Astrocyte (in vitro differentiated cells and primary cell): ENCODE measurements around the gene PMAIP1. TPM values are rescaled to one million over a fixed set of nuclear protein-coding genes. Genes with fewer than 3 reads are reported as not detected.

ENCODE experiments used
- DNase-seq: peaks from one replicate; pipeline ENCODE4 v3.0.0-alpha.2; 2010; ENCODE audit warnings: low read depth
- FAIRE-seq: peaks from 2 replicates; lab custom pipeline; 2011; peaks lifted over from hg19 to GRCh38; lab: Jason Lieb, UNC
- H2AFZ ChIP-seq: 2 replicates; pipeline ENCODE4 v1.6.0; 2012; ENCODE audit warnings: low read depth, low read length, inconsistent platforms
- H3K27ac ChIP-seq: 2 replicates; pipeline ENCODE4 v1.5.1; 2011; ENCODE audit warnings: low read depth, low read length, inconsistent platforms
- H3K27me3 ChIP-seq: 2 replicates; pipeline ENCODE4 v1.6.0; 2011; ENCODE audit warnings: low read length, inconsistent platforms; ENCODE audit not compliant: insufficient read depth
- H3K36me3 ChIP-seq: 2 replicates; pipeline ENCODE4 v1.5.1; 2011; ENCODE audit warnings: low read length, inconsistent platforms; ENCODE audit not compliant: insufficient read depth
- H3K4me1 ChIP-seq: 2 replicates; pipeline ENCODE4 v1.5.1; 2011; ENCODE audit warnings: low read length, inconsistent platforms; ENCODE audit not compliant: insufficient read depth
- H3K4me2 ChIP-seq: 2 replicates; pipeline ENCODE4 v1.6.0; 2012; ENCODE audit warnings: low read length, inconsistent platforms
- H3K4me3 ChIP-seq: 2 replicates; pipeline ENCODE4 v1.5.1; 2011; ENCODE audit warnings: low read depth, mild to moderate bottlenecking, low read length, inconsistent platforms; ENCODE audit not compliant: insufficient read depth
- H3K79me2 ChIP-seq: 2 replicates; pipeline ENCODE4 v1.6.0; 2012; ENCODE audit warnings: mild to moderate bottlenecking, low read length, inconsistent platforms; ENCODE audit not compliant: insufficient read depth
- H3K9ac ChIP-seq: 2 replicates; pipeline ENCODE4 v1.6.0; 2012; ENCODE audit warnings: mild to moderate bottlenecking, low read length, inconsistent platforms
- H3K9me3 ChIP-seq: 2 replicates; pipeline ENCODE4 v1.5.1; 2012; ENCODE audit warnings: low read depth, mild to moderate bottlenecking, low read length, inconsistent platforms; ENCODE audit not compliant: insufficient read depth
- H4K20me1 ChIP-seq: 2 replicates; pipeline ENCODE4 v1.6.0; 2012; ENCODE audit warnings: low read length, inconsistent platforms; ENCODE audit not compliant: insufficient read depth
- H3K27ac Mint-ChIP-seq: one replicate; pipeline ENCODE4 v1.8.0; 2021; ENCODE audit warnings: mild to moderate bottlenecking, mixed read lengths; ENCODE audit not compliant: unreplicated experiment
- H3K27me3 Mint-ChIP-seq: one replicate; pipeline ENCODE4 v1.8.0; 2021; ENCODE audit warnings: low read depth, mixed read lengths; ENCODE audit not compliant: unreplicated experiment
- H3K36me3 Mint-ChIP-seq: one replicate; pipeline ENCODE4 v1.8.0; 2021; ENCODE audit warnings: low read depth, mixed read lengths; ENCODE audit not compliant: unreplicated experiment
- H3K4me1 Mint-ChIP-seq: one replicate; pipeline ENCODE4 v1.8.0; 2021; ENCODE audit warnings: low read depth, mixed read lengths; ENCODE audit not compliant: unreplicated experiment
- H3K4me3 Mint-ChIP-seq: one replicate; pipeline ENCODE4 v1.8.0; 2021; ENCODE audit warnings: mild to moderate bottlenecking, moderate library complexity, mixed read lengths; ENCODE audit not compliant: unreplicated experiment
- H3K9me3 Mint-ChIP-seq: one replicate; pipeline ENCODE4 v1.8.0; 2021; ENCODE audit warnings: mild to moderate bottlenecking, mixed read lengths; ENCODE audit not compliant: unreplicated experiment
- CTCF ChIP-seq: IDR thresholded peaks from 2 replicates; pipeline ENCODE4 v1.5.1; 2011; ENCODE audit warnings: low read depth, mild to moderate bottlenecking, inconsistent platforms, low read length, moderate library complexity; ENCODE audit not compliant: insufficient read depth
- EZH2 ChIP-seq: IDR thresholded peaks from 2 replicates; pipeline ENCODE4 v1.6.1; 2012; ENCODE audit warnings: mild to moderate bottlenecking, low read length, inconsistent platforms; ENCODE audit not compliant: insufficient read depth
- total RNA-seq: library from RNA; stranded (reverse); gene quantifications from 2 replicates; pipeline ENCODE4 v1.2.1, GENCODE V29; 2021

Gene PMAIP1
- total RNA-seq, 1 donor from 2014 or later = 98.1 TPM

- no peaks in the 10 kb centered on the region for H3K36me3 ChIP-seq
- TF ChIP-seq CTCF = no peak
- FAIRE-seq = no peak
Measured at GRCh38 chr18:59927246-59927825, 27.5 kb downstream of the PMAIP1 start.

DNA sequence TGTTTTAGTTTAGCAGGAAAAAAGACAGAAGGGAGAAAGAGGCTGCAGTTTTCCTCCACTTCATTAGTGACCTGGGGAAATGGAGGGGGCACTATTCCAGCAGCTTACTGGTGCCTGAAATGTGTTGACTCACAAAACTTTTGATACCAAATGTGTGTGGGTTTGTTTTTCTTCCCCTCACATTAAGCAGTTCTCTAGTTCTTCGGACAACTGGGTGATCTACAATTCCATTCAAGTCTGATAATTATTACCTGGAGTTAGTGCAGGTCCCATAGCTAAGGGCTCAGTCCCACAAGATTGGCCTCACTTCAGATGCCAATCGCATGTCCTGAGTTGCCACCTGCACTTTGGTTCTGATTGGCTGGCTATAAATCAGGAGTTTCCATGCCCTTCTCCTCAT, 28.4 kb downstream of the PMAIP1 start:
- H3K36me3 ChIP-seq = no peaks in the 10 kb centered on the region
- H3K4me3 Mint-ChIP-seq = no peak overlapping the region
- no peak for TF ChIP-seq CTCF
- TF ChIP-seq EZH2 = no peak
- H3K9ac ChIP-seq = no peak overlapping the region
- H3K36me3 Mint-ChIP-seq = no peaks in the 10 kb centered on the region
- no peak overlapping the region for H3K4me3 ChIP-seq
- no peak overlapping the region for H2AFZ ChIP-seq
- H3K79me2 ChIP-seq = no peaks in the 10 kb centered on the region
- H3K27ac ChIP-seq = no peak overlapping the region
- no peak overlapping the region for H3K4me2 ChIP-seq
- H3K27ac Mint-ChIP-seq = no peak overlapping the region
- H3K9me3 Mint-ChIP-seq = no peaks in the 10 kb centered on the region
- H3K4me1 Mint-ChIP-seq = peaks cover 6% of the 10 kb centered on the region
- H3K27me3 ChIP-seq = no peaks in the 10 kb centered on the region
- FAIRE-seq = no peak
- no peaks in the 10 kb centered on the region for H3K9me3 ChIP-seq
- DNase-seq = no peak
- no peaks in the 10 kb centered on the region for H3K27me3 Mint-ChIP-seq
- no peaks in the 10 kb centered on the region for H4K20me1 ChIP-seq
- H3K4me1 ChIP-seq = no peaks in the 10 kb centered on the region

More at GRCh38 chr18:59927246-59927825, 27.5 kb downstream of the PMAIP1 start:
- Histone ChIP-seq H3K4me2 (no peak overlapping the region), H3K27me3 (no peaks in the 10 kb centered on the region), H4K20me1 (no peaks in the 10 kb centered on the region), H3K4me1 (no peaks in the 10 kb centered on the region), H3K4me3 (no peak overlapping the region), H3K27ac (no peak overlapping the region), H3K9me3 (no peaks in the 10 kb centered on the region), H2AFZ (no peak overlapping the region), H3K79me2 (no peaks in the 10 kb centered on the region), H3K9ac (no peak overlapping the region)
- H3K4me1 Mint-ChIP-seq = peaks cover 9% of the 10 kb centered on the region
- DNase-seq = peak; percentile 77
- H3K27ac Mint-ChIP-seq = no peak overlapping the region
- no peaks in the 10 kb centered on the region for H3K27me3 Mint-ChIP-seq
- no peak overlapping the region for H3K4me3 Mint-ChIP-seq
- no peaks in the 10 kb centered on the region for H3K36me3 Mint-ChIP-seq
- no peaks in the 10 kb centered on the region for H3K9me3 Mint-ChIP-seq

DNA sequence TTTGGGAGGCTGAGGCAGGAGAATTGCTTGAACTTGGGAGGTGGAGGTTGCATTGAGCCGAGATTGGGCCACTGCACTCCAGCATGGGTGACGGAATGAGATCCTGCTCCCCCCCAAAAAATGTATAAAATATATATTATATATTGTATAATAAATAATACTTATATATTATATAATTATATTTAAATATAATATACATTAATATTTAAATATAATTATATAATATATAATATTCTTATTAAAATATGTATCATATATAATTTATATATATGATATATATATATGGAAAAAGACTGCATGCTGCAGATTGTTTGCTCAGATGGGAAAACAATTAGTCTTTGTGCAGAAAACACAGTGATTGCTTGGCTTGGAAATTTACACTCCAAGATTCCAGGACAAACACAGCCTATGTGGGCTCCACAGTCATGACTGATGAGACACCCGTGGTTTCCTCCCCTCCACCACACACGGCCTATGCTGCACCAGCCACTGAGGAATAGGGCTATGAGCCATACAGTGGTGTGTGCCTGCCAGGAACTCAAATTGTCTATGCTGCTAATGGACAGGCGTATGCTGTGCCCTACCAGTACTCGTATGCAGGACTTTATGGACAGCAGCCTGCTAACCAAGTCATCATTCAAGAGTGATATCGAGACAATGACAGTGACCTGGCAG, 30.0 kb downstream of the PMAIP1 start:
- no peak for FAIRE-seq
- no peaks in the 10 kb centered on the region for H3K36me3 Mint-ChIP-seq
- no peak for DNase-seq

More for the DNA sequence above, 30.0 kb downstream of the PMAIP1 start:
- Mint-ChIP-seq H3K27me3 (no peaks in the 10 kb centered on the region), H3K4me1 (no peaks in the 10 kb centered on the region), H3K4me3 (no peak overlapping the region), H3K27ac (no peak overlapping the region), H3K9me3 (no peaks in the 10 kb centered on the region)
- H3K36me3 ChIP-seq = no peaks in the 10 kb centered on the region
- H3K9ac ChIP-seq = no peak overlapping the region
- H2AFZ ChIP-seq = no peak overlapping the region
- no peaks in the 10 kb centered on the region for H3K9me3 ChIP-seq
- no peaks in the 10 kb centered on the region for H4K20me1 ChIP-seq
- H3K79me2 ChIP-seq = no peaks in the 10 kb centered on the region
- H3K27ac ChIP-seq = no peak overlapping the region
- H3K4me2 ChIP-seq = no peak overlapping the region
- TF ChIP-seq CTCF (no peak), EZH2 (no peak)
- H3K4me1 ChIP-seq = no peaks in the 10 kb centered on the region
- no peak overlapping the region for H3K4me3 ChIP-seq
- no peaks in the 10 kb centered on the region for H3K27me3 ChIP-seq
